PC-3 (cell line): ENCODE results near the gene ZFPM1.

Experiments
- CTCF ChIP-seq: fragments of 300-600 bp; sonication (generic); conservative IDR thresholded peaks from 2 replicates; pipeline ENCODE4 v1.5.1; 2017; ENCODE audit warnings: antibody characterized with exemption, low read depth, mild to moderate bottlenecking, low read length
- EZH2 ChIP-seq: fragments of 300-600 bp; sonication (generic); IDR thresholded peaks from one replicate; pipeline ENCODE4 v1.6.1; 2017; ENCODE audit warnings: antibody characterized with exemption, mild to moderate bottlenecking, low read length; ENCODE audit not compliant: unreplicated experiment
- EZH2phosphoT487 ChIP-seq: fragments of 300-600 bp; sonication (generic); IDR thresholded peaks from 2 replicates; pipeline ENCODE4 v1.6.1; 2018; ENCODE audit warnings: mild to moderate bottlenecking, antibody characterized with exemption, low read length, borderline replicate concordance

- TF ChIP-seq CTCF (no peak), EZH2 (no peak), EZH2phosphoT487 (no peak)
Observed at GRCh38 chr16:88446061-88446460, 7.0 kb upstream of the ZFPM1 start.
